GM21423 (cell line): ENCODE data around the gene SPATA3.
"Not testable (repeated sequence)": the region's sequence is repeated elsewhere in the genome, so short reads cannot be mapped to it uniquely, and the experiment has no call there.

Experiments used
- ATAC-seq: cut with Tn5 transposase; IDR thresholded peaks from one replicate; pipeline ENCODE4 v1.9.1; 2021; ENCODE audit warnings: mild to moderate bottlenecking, moderate library complexity; ENCODE audit not compliant: unreplicated experiment

SPATA3 gene

DNA sequence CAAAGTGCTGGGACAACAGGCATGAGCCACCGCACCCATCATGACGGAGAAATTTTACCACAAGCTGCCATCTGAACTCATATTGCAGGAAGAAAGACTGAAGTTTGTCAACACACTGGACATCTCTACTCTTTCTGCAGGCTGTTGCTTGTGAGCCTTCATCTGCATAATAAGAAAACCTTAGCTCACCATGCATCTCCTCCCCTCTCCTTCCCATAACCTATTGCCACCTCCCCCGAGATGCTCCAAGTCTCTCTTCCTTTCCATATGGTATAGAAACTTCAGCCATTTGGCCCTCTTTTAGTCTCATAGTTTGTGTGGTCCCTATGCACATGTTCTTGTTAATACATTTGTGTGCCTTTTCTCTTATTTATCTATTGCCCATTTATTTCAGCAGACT is 22.3 kb downstream of the SPATA3 start:
- ATAC-seq, result no peak

GRCh38 chr2:231025059-231025458 is 29.1 kb downstream of the SPATA3 start:
- ATAC-seq, result not testable (repeated sequence)

GRCh38 chr2:231028889-231029288 is 33.0 kb downstream of the SPATA3 start:
- ATAC-seq, result no peak

DNA sequence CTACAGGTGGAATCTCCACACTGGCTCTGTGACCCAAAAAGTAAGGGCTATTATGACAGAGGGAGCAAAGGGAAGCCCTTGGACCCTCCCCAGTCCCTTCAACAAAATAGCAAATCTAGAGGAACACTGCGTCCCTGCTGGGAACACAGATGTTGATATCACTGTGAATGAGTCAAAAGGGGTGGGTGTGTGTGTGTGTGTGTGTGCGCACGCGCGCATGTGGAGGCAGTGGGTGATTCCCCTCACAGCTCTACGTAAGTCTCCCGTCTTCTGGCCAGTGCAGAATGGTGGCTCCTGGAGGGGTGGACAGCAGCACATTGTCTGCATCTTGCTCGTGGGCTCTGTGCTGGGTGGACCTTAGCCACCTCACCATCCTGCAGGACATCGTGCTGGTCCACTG is 33.6 kb downstream of the SPATA3 start:
- no peak for ATAC-seq

DNA sequence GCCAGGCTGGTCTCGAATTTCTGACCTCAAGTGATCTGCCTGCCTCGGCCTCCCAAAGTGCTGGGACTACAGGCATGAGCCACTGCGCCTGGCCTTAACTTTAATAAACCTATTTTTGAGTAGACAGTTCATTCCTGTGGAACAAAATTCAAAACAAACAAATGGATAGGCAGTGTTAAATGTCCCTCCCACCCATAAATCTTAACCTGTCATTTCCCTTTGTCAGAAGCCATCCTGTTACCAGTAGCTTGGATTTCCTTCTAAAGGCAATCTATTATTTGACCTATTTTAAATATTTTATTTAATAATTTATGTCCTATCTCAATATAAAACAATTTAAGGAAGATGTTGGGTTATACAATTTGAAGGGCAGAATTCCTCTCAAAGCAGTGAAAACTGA is 34.8 kb downstream of the SPATA3 start:
- no peak for ATAC-seq

DNA sequence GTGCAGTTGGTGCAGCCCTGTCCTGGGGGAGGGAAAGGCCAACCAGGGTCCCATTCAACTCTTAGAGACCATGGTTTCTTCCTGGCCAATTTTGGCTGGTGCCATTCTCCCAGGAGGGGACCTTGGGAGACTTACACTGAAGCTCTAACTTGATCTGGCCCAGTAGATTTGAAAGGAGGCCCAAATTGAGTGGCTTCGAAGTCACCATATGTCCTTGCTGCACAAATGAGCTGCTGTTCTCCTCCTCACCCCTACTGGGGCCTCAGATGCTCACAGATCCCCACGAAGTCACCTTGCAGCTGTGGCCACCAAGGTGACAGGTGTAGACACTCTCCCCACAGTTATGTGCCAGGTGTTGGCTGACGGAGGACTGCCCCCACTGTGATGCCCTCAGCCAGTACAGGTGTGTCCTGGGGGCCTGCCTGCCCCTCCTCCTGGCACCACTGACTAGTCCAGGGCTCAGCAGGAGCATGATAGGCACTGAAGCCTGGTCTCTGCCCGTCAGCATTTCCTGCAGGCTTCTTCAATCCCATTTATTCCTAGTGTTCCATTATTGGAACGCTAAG is 36.7 kb downstream of the SPATA3 start:
- ATAC-seq, result no peak

DNA sequence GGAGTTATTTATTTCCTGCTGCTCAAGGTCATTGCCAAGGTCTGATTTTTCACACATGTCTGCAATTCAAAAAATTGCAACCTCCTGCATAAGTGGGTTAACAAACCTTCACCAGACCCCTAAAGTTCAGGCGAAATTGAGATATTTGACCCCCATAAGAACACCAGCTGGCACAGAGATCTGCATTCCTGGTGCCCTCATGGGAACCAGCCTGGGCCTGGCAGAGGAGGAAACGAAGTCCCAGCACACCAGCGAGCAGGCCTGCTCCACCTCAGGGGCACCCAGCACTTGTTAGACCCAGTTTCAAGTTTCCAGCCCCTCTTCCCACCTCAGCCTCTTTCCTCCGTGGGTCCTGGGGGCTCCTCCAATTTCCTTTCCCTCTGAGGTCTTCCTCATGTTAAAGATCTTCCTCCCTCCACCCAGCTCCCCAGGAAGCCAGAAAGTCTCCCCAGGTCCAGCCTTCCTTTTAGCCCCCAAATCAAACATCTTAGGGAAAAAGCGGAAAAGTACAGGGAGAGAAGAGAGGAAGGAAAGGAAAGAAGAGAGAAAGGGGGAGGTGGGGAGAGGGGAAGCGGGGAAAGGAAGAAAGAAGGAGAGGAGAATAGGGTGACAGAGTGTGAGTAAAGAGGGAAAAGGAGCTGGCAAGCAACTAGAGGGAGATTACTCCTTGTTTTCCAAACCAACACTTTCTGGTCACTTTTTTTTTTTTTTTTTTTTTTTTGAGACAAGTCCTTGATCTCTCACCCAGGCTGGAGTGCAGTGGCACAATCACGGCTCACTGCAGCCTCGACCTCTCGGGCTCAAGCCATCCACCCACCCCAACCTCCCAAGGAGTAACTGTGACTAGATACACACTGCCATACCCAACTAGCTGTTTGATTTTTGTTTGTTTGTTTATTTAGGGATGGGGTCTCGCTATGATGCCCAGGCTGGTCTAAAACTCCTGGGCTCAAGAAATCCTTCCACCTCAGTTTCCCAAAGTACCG is 37.5 kb downstream of the SPATA3 start:
- ATAC-seq, result no peak

GRCh38 chr2:231034291-231034882 is 38.5 kb downstream of the SPATA3 start:
- no peak for ATAC-seq

DNA sequence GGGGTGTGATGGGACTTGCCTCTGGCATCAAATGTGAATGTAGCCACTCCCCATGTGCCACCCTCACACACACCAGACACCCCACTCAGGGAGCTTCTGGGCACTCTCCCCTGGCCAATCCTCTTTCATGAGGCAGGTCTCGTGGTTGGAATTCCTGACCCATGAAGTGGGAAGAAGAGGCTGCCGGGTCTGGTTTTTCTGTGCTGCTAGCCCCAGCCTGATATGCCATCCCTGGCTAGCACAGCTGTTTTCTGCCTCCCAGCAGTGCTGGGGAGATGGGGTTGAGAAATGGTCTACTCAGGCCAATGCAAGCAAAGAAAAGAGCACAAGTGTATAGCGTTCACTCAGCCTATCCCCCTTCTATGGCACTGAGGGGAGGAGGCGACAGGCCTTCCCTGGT is 40.2 kb downstream of the SPATA3 start:
- ATAC-seq, result no peak

- ATAC-seq, result no peak
Observed at GRCh38 chr2:231036578-231037106, 40.7 kb downstream of the SPATA3 start.

DNA sequence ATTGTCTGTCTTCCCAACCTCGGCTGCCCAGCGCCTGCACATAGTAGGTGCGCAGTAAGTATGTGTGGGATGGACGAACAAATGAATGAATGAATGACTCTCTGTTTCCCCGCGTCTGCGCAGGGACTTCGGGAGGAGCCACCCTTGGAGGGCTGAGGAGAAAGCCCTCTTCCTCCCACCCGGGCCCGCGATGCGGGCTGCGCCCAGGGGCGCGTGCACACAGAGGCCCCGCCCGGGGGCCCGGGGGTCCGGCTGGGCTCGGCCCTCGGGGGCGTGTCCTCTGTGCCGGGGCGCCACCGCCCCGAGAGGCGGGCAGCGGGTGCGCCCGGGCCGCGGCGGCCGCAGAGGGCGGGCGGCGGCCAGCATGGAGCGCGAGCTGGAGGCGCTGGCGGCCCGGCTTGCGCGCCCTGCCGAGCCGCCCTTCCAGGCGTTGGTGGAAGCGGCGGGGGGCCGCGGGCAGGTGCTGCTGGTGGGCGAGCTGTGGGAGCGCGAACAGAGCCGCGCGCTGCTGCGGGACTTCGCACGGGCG is 41.3 kb downstream of the SPATA3 start, which contains the start of gene C2orf72:
C2orf72 (plus strand) TSS at position 322 of the 529 bp plus-strand sequence; CDS start at position 365, 43 bp downstream.
- no peak for ATAC-seq

- no peak for ATAC-seq
Observed at GRCh38 chr2:231037731-231038482, 42.0 kb downstream of the SPATA3 start.

DNA sequence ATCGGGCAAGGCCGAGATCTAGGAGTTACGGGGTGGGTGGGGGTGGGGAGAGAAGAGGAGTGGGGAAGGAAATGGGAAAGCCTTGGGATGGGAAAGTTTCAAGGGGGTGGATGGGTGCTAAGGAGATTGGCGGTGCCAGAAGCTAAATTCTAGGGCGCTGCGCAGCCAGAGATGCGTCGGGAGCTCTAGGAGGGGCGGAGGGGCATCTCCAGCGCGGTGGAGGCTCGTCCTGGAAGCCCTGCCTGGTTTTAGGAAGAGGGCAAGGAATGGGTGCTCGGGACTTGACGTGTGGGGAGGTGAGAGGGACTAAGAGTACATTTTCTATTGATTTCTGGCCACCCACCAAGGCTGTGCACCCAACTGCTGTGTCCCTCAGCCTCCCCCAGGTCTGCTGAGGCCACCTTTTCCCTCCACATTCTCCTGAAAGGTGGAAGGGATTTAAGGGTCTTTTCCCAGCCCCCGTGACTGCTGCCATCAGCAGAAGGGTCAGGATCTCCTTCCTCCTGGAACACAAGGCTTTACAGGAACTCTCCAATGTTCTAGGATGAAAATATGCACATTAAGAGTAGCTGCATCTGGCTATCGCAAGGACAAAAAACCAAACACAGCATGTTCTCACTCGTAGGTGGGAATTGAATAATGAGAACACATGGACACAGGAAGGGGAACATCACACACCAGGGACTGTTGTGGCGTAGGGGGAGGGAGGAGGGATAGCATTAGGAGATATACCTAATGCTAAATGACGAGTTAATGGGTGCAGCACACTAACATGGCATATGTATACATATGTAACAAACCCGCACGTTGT is 42.8 kb downstream of the SPATA3 start:
- ATAC-seq, result no peak

- no peak for ATAC-seq
Observed at GRCh38 chr2:231039294-231039664, 43.4 kb downstream of the SPATA3 start.

- no peak for ATAC-seq
Observed at GRCh38 chr2:231039821-231040364, 44.0 kb downstream of the SPATA3 start.

DNA sequence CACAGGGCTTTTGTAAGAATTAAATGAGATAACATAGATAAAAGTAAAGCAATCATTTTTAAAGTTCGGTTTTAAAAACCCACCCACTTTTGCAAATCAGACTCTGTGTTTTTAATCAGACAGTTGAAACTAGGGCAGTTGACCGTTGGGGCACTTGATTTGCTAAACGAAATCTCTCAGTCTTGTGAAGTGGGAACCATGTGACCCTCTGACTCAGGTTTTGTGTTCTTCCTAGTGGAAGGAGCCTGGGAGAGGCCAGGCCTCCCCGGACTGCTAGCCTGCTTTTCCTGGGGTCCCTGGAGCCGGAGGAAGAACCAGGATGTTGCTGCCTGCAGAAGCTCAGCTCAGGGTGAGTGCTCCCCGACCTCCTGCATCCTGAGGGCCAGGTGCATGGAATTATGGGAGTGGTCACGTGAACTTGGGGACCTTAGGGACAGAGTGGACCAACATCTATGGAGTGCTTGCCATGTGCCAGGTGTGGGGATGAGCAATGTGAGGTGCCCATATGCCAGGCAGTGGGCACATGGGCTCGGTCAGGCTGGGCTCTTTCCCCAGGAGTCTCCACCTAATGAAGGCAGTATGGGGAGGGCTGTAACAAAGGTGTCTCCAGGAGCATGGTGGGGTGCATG is 45.3 kb downstream of the SPATA3 start:
- ATAC-seq, result no peak

DNA sequence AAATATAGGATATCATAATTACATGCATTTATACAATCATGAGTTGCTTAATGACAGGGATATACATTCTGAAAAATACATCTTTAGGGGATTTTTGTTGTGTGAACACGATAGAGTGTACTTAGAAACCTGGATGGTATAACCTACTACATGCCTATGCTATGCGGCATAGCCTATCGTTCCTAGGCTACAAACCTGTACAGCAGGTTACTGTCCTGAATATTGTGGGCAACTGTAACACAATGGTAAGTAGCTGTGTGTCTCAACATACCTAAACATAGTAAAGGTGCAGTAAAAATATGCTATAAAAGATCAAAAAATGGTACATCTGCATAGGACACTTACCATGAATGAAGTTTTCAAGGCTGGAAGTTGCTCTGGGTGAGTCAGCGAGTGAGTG is 47.9 kb downstream of the SPATA3 start:
- ATAC-seq, result no peak

DNA sequence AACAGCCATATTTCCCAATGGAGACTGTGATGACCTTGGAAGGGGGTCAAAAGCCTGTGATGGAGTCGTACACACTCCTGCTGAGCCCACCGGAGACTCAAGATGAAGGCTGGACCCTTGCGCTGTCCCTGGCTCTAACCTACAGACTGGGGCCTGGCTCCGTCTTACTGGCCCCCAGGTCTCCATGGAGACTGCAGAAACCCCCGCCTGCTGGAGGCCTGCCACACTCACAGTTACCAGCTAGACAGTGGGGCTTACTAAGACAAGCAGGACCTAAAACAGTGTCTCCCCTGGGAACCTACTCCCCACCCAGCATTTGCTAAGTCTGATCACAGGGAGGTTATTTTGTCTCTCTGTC is 51.0 kb downstream of the SPATA3 start:
- ATAC-seq, result no peak

DNA sequence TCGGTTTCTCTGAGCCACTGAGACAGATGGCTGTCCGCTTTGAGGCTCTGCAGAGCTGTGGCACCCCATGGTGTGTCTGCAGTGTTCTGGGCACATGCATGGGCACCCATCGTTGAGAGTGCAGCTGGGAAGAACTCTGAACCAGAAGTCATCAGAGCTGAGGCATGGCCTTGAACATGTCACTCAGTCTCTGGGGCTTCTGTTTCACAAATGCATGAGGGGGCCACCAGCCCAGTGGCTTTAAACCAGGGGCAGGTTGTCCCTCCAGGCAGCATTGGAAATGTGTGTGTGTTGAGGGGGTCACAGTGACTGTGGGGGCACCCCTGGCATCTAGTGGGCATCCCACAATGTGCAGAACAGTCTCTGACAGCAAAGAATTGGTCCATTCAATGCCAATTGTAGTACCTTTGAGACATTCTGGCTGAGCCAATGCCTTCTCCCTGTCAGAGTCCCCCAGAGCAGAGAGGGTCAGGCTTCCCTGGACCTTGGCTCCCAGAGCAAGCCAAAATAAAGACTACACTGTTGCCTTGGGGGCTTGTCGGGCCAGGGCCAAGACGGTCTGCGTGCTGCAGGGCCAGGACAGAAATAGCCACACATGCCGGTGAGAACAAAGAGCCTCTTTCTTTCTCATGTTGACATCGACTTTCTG is 51.5 kb downstream of the SPATA3 start:
- ATAC-seq, result no peak
